Left lung (tissue), 10 donors: ENCODE measurements around the gene TTC16. TPM values are rescaled to one million over a fixed set of nuclear protein-coding genes. Genes with fewer than 3 reads are reported as not detected.
A peak's percentile ranks its signal among the peaks of the same experiment; 100 is the strongest.

Experiments
- ATAC-seq: fragments of 200-7000 bp; cut with Tn5 transposase; one replicate; pipeline ENCODE4 v1.9.1; 2020; ENCODE audit warnings: moderate library complexity
- DNase-seq, 4 donors: peaks; one replicate each; pipeline ENCODE4 v3.0.0-alpha.2; 2013 to 2020
- H3K27ac ChIP-seq, 2 donors: fragments of 200-600 bp; sonication (generic) in 1 of 2; one replicate each; pipeline versions ENCODE4 v1.5.0 to v1.8.0; 2020 to 2021
- H3K27me3 ChIP-seq, 2 donors: fragments of 200-600 bp; sonication (generic) in 1 of 2; one replicate each; pipeline versions ENCODE4 v1.5.0 to v1.8.0; 2020 to 2021
- H3K36me3 ChIP-seq, 2 donors: fragments of 200-600 bp; sonication (generic) in 1 of 2; one replicate each; pipeline versions ENCODE4 v1.5.0 to v1.8.0; 2020 to 2021
- H3K4me1 ChIP-seq, 2 donors: fragments of 200-600 bp; one replicate each; pipeline ENCODE4 v1.8.0; 2021
- H3K4me3 ChIP-seq, 2 donors: fragments of 200-600 bp; sonication (generic) in 1 of 2; one replicate each; pipeline versions ENCODE4 v1.5.0 to v1.8.0; 2020 to 2021; ENCODE audit warnings: mild to moderate bottlenecking in 1 of 2
- H3K9me3 ChIP-seq, 2 donors: fragments of 200-600 bp; sonication (generic) in 1 of 2; one replicate each; pipeline versions ENCODE4 v1.5.0 to v1.8.0; 2020 to 2021
- intact Hi-C, 2 donors: fragments of 100-400 bp; cut with DNase I; formaldehyde crosslinking; loops; one replicate each; pipeline versions ENCODE4 v1.11.2 to v1.14.2; 2022
- polyA plus RNA-seq, 6 donors: library from polyadenylated mRNA; unstranded; fragments of 120-200 nt; gene quantifications; one replicate each; pipeline ENCODE4 v1.2.1, GENCODE V29; 2013; ENCODE audit not compliant: insufficient read length in 6 of 6
- total RNA-seq, 2 donors: library from RNA; stranded (reverse); fragmentation: NEBNext Ultra II Directional; extraction: Animal tissue kit (Norgen Biotek cat#: 25700); gene quantifications; one replicate each; pipeline ENCODE4 v1.2.1, GENCODE V29; 2021
- TF ChIP-seq, protein P1 (sequence below), 2 donors: fragments of 200-600 bp; sonication (generic) in 1 of 2; IDR thresholded peaks; one replicate each; pipeline versions ENCODE4 v1.5.0 to v1.8.0; 2021; ENCODE audit warnings: antibody characterized with exemption in 2 of 2
- donor health status: DM: no; HTN: yes; CAD: no.
- donor health status: DM: no; HTN: no; CAD: no.

TTC16 gene
- total and polyA plus RNA-seq, 8 donors: 0.15 to 1.4 (median 0.78) TPM

GRCh38 chr9:127773981-127774380 is 58.1 kb downstream of the TTC16 start:
- peak in 1 of 4 donors; percentile 51 for DNase-seq
- Histone ChIP-seq H3K4me1 (peaks cover 4 to 73% of the 10 kb centered on the region in 2 donors), H3K36me3 (peaks cover 0 to 21% of the 10 kb centered on the region in 2 donors), H3K9me3 (no peaks in the 10 kb centered on the region), H3K27me3 (no peaks in the 10 kb centered on the region), H3K4me3 (no peak overlapping the region), H3K27ac (no peak overlapping the region)
- TF ChIP-seq, protein P1, sequence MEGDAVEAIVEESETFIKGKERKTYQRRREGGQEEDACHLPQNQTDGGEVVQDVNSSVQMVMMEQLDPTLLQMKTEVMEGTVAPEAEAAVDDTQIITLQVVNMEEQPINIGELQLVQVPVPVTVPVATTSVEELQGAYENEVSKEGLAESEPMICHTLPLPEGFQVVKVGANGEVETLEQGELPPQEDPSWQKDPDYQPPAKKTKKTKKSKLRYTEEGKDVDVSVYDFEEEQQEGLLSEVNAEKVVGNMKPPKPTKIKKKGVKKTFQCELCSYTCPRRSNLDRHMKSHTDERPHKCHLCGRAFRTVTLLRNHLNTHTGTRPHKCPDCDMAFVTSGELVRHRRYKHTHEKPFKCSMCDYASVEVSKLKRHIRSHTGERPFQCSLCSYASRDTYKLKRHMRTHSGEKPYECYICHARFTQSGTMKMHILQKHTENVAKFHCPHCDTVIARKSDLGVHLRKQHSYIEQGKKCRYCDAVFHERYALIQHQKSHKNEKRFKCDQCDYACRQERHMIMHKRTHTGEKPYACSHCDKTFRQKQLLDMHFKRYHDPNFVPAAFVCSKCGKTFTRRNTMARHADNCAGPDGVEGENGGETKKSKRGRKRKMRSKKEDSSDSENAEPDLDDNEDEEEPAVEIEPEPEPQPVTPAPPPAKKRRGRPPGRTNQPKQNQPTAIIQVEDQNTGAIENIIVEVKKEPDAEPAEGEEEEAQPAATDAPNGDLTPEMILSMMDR (IDR thresholded peaks at IDR 0.05): no peak
- no peak for ATAC-seq
- intact Hi-C loops: no loop called here

DNA sequence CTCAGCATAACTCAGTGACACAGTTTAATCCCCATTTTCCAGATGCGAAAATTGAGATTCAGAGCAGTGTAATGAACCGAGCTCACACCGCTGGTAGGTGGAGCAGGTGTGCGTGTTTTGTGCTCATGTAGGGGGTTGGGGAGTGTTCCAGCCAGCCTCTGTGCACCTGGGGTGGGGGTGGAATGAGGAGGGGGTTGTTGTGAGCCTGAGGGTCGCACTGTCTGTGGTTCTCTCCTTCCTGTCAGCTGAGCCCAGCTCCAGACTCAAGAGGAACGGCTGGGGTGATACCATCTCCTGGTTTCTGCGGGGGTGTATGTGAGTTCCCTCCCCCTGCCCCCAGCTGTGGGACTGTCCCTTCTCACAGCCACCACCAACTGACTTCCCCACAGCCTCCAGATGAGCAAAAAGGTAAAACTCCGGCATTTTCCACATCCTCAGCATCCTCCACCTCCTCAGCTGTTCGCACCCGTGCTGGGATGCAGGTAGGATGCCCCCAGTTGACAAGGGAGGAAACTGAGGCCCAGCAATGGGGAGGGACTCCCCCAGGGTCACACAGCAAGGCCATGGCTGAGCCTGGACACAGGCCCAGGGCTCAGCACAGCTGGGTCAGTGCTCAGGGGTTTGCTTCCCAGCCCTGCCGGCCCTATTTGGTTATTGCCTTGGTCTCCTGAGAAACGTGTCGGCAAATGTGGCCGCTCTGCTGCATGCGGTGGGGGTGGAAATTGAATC is 60.5 kb downstream of the TTC16 start:
- no peaks in the 10 kb centered on the region for H3K9me3 ChIP-seq
- TF ChIP-seq, protein P1 (IDR thresholded peaks at IDR 0.05): peak in 1 of 2 donors; percentile 8
- no peaks in the 10 kb centered on the region for H3K27me3 ChIP-seq
- H3K4me3 ChIP-seq: peak overlapping the region; percentile 4 to 49
- ATAC-seq (peak; percentile 22), DNase-seq (peak in 1 of 4 donors; percentile 71)
- peaks cover 0 to 75% of the 10 kb centered on the region in 2 donors for H3K4me1 ChIP-seq
- H3K36me3 ChIP-seq: peaks cover 0 to 21% of the 10 kb centered on the region in 2 donors
- intact Hi-C loops: no loop called here
- peak overlapping the region in 1 of 2 donors; percentile 98 for H3K27ac ChIP-seq

DNA sequence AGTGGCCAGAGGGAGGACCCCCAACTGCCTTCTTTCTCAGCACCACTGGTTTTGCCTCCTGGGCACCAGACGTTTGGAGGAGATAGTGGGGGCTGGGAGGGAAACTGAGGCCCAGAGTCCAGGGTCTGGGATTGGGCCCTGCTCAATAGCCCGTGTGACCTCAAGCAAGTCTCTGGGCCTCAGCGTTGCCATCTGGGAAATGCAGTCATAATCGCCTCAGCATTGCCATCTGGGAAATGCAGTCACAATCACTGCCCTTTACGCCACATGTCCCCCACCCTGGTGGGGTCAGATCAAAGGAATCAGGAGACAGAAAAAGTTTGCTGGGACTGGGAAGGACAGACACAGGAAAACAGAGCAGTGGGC is 61.0 kb downstream of the TTC16 start:
- Histone ChIP-seq H3K27me3 (no peaks in the 10 kb centered on the region), H3K27ac (peak overlapping the region in 1 of 2 donors; percentile 98), H3K36me3 (peaks cover 0 to 21% of the 10 kb centered on the region in 2 donors), H3K4me3 (peak overlapping the region; percentile 4 to 49), H3K4me1 (peaks cover 0 to 75% of the 10 kb centered on the region in 2 donors), H3K9me3 (no peaks in the 10 kb centered on the region)
- DNase-seq (no peak), ATAC-seq (no peak)
- intact Hi-C loops: no loop called here
- TF ChIP-seq, protein P1 (IDR thresholded peaks at IDR 0.05): no peak

DNA sequence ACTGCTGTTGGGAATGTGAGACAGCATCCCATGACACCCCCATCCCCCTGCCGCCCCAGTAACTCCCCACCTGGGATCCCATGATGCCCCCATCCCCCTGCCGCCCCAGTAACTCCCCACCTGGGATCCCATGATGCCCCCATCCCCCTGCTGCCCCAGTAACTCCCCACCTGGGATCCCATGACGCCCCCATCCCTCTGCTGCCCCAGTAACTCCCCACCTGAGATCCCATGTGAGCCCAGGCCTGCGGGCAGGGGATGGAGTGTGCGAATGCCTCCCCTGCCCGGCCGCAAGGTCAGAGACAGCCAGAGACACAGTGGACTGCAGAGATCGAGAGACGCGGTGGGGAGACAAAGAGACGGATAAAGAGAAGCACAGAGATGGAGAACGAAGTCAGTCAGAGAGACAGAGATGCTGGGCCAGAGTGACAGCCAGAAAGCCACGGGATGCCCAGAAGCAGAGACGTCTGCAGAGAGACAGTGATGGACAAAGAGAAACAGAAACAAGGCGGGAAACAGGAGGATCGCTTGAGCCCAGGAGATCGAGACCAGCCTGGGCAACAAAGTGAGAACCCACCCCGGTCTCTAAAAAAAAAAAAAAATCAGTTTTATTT is 61.6 kb downstream of the TTC16 start:
- H3K27ac ChIP-seq: peak overlapping the region in 1 of 2 donors; percentile 98
- TF ChIP-seq, protein P1 (IDR thresholded peaks at IDR 0.05): no peak
- H3K27me3 ChIP-seq: no peaks in the 10 kb centered on the region
- DNase-seq (no peak), ATAC-seq (no peak)
- peak overlapping the region in 1 of 2 donors; percentile 49 for H3K4me3 ChIP-seq
- peaks cover 0 to 81% of the 10 kb centered on the region in 2 donors for H3K4me1 ChIP-seq
- no peaks in the 10 kb centered on the region for H3K9me3 ChIP-seq
- H3K36me3 ChIP-seq: peaks cover 0 to 19% of the 10 kb centered on the region in 2 donors
- intact Hi-C loops: no loop called here
